Left lung (tissue), 10 donors: ENCODE results near the gene SMIM13. TPM values are rescaled to one million over a fixed set of nuclear protein-coding genes. Genes with fewer than 3 reads are reported as not detected.

Source experiments
- ATAC-seq: fragments of 200-7000 bp; cut with Tn5 transposase; one replicate; pipeline ENCODE4 v1.9.1; 2020; ENCODE audit warnings: moderate library complexity
- DNase-seq, 4 donors: peaks; one replicate each; pipeline ENCODE4 v3.0.0-alpha.2; 2013 to 2020
- H3K27ac ChIP-seq, 2 donors: fragments of 200-600 bp; sonication (generic) in 1 of 2; one replicate each; pipeline versions ENCODE4 v1.5.0 to v1.8.0; 2020 to 2021
- H3K27me3 ChIP-seq, 2 donors: fragments of 200-600 bp; sonication (generic) in 1 of 2; one replicate each; pipeline versions ENCODE4 v1.5.0 to v1.8.0; 2020 to 2021
- H3K36me3 ChIP-seq, 2 donors: fragments of 200-600 bp; sonication (generic) in 1 of 2; one replicate each; pipeline versions ENCODE4 v1.5.0 to v1.8.0; 2020 to 2021
- H3K4me1 ChIP-seq, 2 donors: fragments of 200-600 bp; one replicate each; pipeline ENCODE4 v1.8.0; 2021
- H3K4me3 ChIP-seq, 2 donors: fragments of 200-600 bp; sonication (generic) in 1 of 2; one replicate each; pipeline versions ENCODE4 v1.5.0 to v1.8.0; 2020 to 2021; ENCODE audit warnings: mild to moderate bottlenecking in 1 of 2
- H3K9me3 ChIP-seq, 2 donors: fragments of 200-600 bp; sonication (generic) in 1 of 2; one replicate each; pipeline versions ENCODE4 v1.5.0 to v1.8.0; 2020 to 2021
- CTCF ChIP-seq, 2 donors: fragments of 200-600 bp; sonication (generic) in 1 of 2; IDR thresholded peaks; one replicate each; pipeline versions ENCODE4 v1.5.0 to v1.8.0; 2021; ENCODE audit warnings: antibody characterized with exemption in 2 of 2
- intact Hi-C, 2 donors: fragments of 100-400 bp; cut with DNase I; formaldehyde crosslinking; loops; one replicate each; pipeline versions ENCODE4 v1.11.2 to v1.14.2; 2022
- polyA plus RNA-seq, 6 donors: library from polyadenylated mRNA; unstranded; fragments of 120-200 nt; gene quantifications; one replicate each; pipeline ENCODE4 v1.2.1, GENCODE V29; 2013; ENCODE audit not compliant: insufficient read length in 6 of 6
- total RNA-seq, 2 donors: library from RNA; stranded (reverse); fragmentation: NEBNext Ultra II Directional; extraction: Animal tissue kit (Norgen Biotek cat#: 25700); gene quantifications; one replicate each; pipeline ENCODE4 v1.2.1, GENCODE V29; 2021
- donor health status: DM: no; HTN: yes; CAD: no.
- donor health status: DM: no; HTN: no; CAD: no.

Gene SMIM13
- total and polyA plus RNA-seq, 8 donors = 9.6 to 18.1 (median 15.8) TPM

DNA sequence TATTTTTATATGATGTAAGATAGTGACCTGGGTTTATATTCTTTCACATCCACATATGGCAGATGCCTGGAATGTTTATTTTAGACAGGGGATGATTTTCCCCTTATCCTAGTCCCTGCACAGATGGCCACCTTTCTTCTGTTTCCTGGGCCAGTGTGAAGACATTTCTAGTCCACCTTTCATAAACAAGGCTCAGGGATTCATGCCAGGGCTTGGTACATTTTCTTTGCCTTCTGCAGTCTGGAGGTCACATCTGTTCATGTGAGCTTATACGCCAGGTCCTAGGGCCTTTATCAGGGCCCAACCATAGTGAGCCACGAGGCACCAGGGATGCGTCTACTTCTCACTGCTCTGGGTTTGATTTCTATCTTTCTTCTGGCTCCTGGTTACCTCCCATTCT is 55.9 kb downstream of the SMIM13 start:
- intact Hi-C loops = loop anchor here in 1 of 2 donors (10.0 kb wide), 1 partner anchor 425 kb away; no protein-coding TSS in a partner anchor
- H3K4me1 ChIP-seq = peaks cover 0 to under 1% of the 10 kb centered on the region in 2 donors
- no peak for TF ChIP-seq CTCF (IDR thresholded peaks at IDR 0.05)
- ATAC-seq (no peak), DNase-seq (no peak)
- no peaks in the 10 kb centered on the region for H3K27me3 ChIP-seq
- no peaks in the 10 kb centered on the region for H3K36me3 ChIP-seq
- H3K9me3 ChIP-seq = no peaks in the 10 kb centered on the region
- H3K27ac ChIP-seq = no peak overlapping the region
- H3K4me3 ChIP-seq = no peak overlapping the region

GRCh38 chr6:11151488-11151887 is 57.9 kb downstream of the SMIM13 start:
- no peak for DNase-seq
- TF ChIP-seq CTCF (IDR thresholded peaks at IDR 0.05) = no peak
- intact Hi-C loops = no loop called here
- Histone ChIP-seq H3K27ac (no peak overlapping the region), H3K9me3 (no peaks in the 10 kb centered on the region), H3K27me3 (no peaks in the 10 kb centered on the region), H3K36me3 (no peaks in the 10 kb centered on the region), H3K4me3 (no peak overlapping the region), H3K4me1 (no peaks in the 10 kb centered on the region)
- ATAC-seq = no peak

DNA sequence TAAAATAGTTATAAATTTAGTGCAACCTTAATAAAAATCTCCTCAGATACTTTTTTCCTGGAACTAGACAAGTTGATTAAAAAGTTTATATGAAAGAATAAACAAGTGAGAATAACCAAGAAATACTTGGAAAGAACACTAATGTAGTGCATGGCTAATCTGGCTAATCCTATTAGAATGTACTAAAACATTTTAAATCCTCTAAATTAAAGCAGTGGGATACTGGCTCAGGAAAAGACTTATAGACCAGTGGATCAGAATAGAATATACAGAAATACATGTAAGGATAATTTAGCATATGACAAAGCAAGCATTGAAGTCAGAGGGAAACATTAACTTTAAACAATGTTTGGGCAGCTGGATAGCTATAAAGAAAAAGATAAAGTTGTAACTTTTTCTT is 58.9 kb downstream of the SMIM13 start:
- no peak overlapping the region for H3K4me3 ChIP-seq
- TF ChIP-seq CTCF (IDR thresholded peaks at IDR 0.05) = no peak
- no peak overlapping the region for H3K27ac ChIP-seq
- H3K9me3 ChIP-seq = no peaks in the 10 kb centered on the region
- H3K4me1 ChIP-seq = no peaks in the 10 kb centered on the region
- intact Hi-C loops = no loop called here
- no peaks in the 10 kb centered on the region for H3K36me3 ChIP-seq
- no peaks in the 10 kb centered on the region for H3K27me3 ChIP-seq
- DNase-seq (no peak), ATAC-seq (no peak)

GRCh38 chr6:11153447-11153846 is 59.8 kb downstream of the SMIM13 start:
- no peak for TF ChIP-seq CTCF (IDR thresholded peaks at IDR 0.05)
- Histone ChIP-seq H3K4me3 (no peak overlapping the region), H3K9me3 (no peaks in the 10 kb centered on the region), H3K27me3 (no peaks in the 10 kb centered on the region), H3K27ac (no peak overlapping the region), H3K36me3 (no peaks in the 10 kb centered on the region), H3K4me1 (no peaks in the 10 kb centered on the region)
- intact Hi-C loops = no loop called here
- DNase-seq = no peak
- no peak for ATAC-seq

DNA sequence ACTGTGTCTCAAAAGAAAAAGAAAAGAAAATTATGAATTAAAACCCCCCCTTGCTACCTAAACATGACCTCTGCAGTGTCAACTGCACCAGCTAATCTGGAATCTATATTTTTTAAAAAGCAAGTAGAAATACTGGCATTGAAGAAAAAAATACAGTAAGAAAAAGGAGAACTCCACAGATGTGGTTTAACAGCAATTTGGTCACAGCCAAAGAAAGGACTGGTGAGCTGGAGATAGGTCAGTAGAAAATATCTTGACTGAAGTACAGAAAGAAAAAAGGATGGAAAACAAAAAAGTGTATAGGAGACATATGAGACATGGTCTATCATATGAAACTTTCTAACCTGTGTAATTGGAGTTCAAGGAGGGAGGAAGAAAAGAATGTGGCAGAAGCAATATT is 62.0 kb downstream of the SMIM13 start:
- ATAC-seq (no peak), DNase-seq (no peak)
- intact Hi-C loops = no loop called here
- H3K9me3 ChIP-seq = no peaks in the 10 kb centered on the region
- no peaks in the 10 kb centered on the region for H3K4me1 ChIP-seq
- H3K27me3 ChIP-seq = no peaks in the 10 kb centered on the region
- H3K27ac ChIP-seq = no peak overlapping the region
- H3K4me3 ChIP-seq = no peak overlapping the region
- no peaks in the 10 kb centered on the region for H3K36me3 ChIP-seq
- no peak for TF ChIP-seq CTCF (IDR thresholded peaks at IDR 0.05)
